Measurements from ENCODE around the gene CDH22. TPM values are rescaled to one million over a fixed set of nuclear protein-coding genes. Genes with fewer than 3 reads are reported as not detected.

CDH22 gene
- total and polyA plus RNA-seq, 12 donors = 0.04 to 11.0 (median 0.64) TPM

GRCh38 chr20:46342451-46343347 lies 34.4 kb upstream of the CDH22 start:
- intact Hi-C loops (cut with DNase I) = loop anchor here in 2 of 10 donors (2.0 to 10.0 kb wide), 2 partner anchors 50 to 328 kb away; no protein-coding TSS in a partner anchor
- ATAC-seq (peak in 2 of 8 donors; percentile 8 to 17), DNase-seq (no peak)

DNA sequence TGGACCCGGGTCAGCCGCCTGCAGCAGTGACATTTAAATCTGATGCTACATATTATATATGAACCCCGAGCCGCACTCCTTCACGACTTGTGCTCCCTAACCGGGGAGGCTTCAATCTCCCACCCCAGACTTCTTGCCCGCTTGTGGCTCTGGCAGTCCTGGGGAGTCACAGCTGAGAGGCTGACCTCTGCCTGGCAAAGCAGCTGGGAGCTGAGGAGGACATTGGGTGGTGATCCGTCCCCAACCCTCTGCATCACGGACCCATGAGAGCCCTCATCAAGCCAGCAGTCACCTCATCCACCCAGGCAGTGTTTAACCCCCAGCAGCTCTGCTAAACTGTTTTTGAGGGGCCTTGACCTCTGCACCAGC lies 33.7 kb upstream of the CDH22 start:
- DNase-seq (no peak), ATAC-seq (no peak)
- WGBS, 2 donors = 53 to 56% methylated on average over 9 of the region's 9 CpGs
- H3K36me3 ChIP-seq = peaks cover 0 to 4% (median 0%) of the 10 kb centered on the region in 9 donors
- TF ChIP-seq CTCF (IDR thresholded peaks at IDR 0.05) = no peak
- H3K27me3 ChIP-seq = peaks cover 0 to 69% (median 61%) of the 10 kb centered on the region in 7 donors
- intact Hi-C loops (cut with DNase I) = loop anchor here in 2 of 10 donors (2.0 to 10.0 kb wide), 2 partner anchors 49 to 327 kb away; no protein-coding TSS in a partner anchor
- H3K4me1 ChIP-seq = peaks cover 0 to 15% (median 12%) of the 10 kb centered on the region in 9 donors
- H3K4me3 ChIP-seq = no peak overlapping the region
- no peak overlapping the region for H3K27ac ChIP-seq
- no peaks in the 10 kb centered on the region for H3K9me3 ChIP-seq

More at GRCh38 chr20:46342451-46343347, 34.4 kb upstream of the CDH22 start:
- H3K27ac ChIP-seq = no peak overlapping the region
- 33 to 37% methylated on average over 17 of the region's 17 CpGs for WGBS, 2 donors
- peaks cover 0 to 16% (median 12%) of the 10 kb centered on the region in 9 donors for H3K4me1 ChIP-seq
- H3K4me3 ChIP-seq = peak overlapping the region in 3 of 10 donors; percentile 3 to 19 (median 8)
- peaks cover 0 to 62% (median 60%) of the 10 kb centered on the region in 7 donors for H3K27me3 ChIP-seq
- peaks cover 0 to 8% (median 0%) of the 10 kb centered on the region in 9 donors for H3K36me3 ChIP-seq
- H3K9me3 ChIP-seq = no peaks in the 10 kb centered on the region
- no peak for TF ChIP-seq CTCF (IDR thresholded peaks at IDR 0.05)

GRCh38 chr20:46341074-46342009 lies 33.0 kb upstream of the CDH22 start:
- H3K27me3 ChIP-seq = peaks cover 0 to 75% (median 64%) of the 10 kb centered on the region in 7 donors
- no peak for TF ChIP-seq CTCF (IDR thresholded peaks at IDR 0.05)
- no peaks in the 10 kb centered on the region for H3K9me3 ChIP-seq
- H3K4me1 ChIP-seq = peaks cover 0 to 15% (median 12%) of the 10 kb centered on the region in 9 donors
- DNase-seq (no peak), ATAC-seq (no peak)
- intact Hi-C loops (cut with DNase I) = loop anchor here in 2 of 10 donors (2.0 to 10.0 kb wide), 2 partner anchors 49 to 327 kb away; no protein-coding TSS in a partner anchor
- 63 to 65% methylated on average over 24 of the region's 24 CpGs for WGBS, 2 donors
- H3K4me3 ChIP-seq = no peak overlapping the region
- no peaks in the 10 kb centered on the region for H3K36me3 ChIP-seq
- H3K27ac ChIP-seq = no peak overlapping the region

- Histone ChIP-seq H3K27ac (no peak overlapping the region), H3K4me1 (peaks cover 0 to 15% (median 12%) of the 10 kb centered on the region in 9 donors), H3K27me3 (peaks cover 0 to 98% (median 87%) of the 10 kb centered on the region in 7 donors), H3K9me3 (no peaks in the 10 kb centered on the region), H3K36me3 (no peaks in the 10 kb centered on the region), H3K4me3 (no peak overlapping the region)
- WGBS, 2 donors = 81 to 83% methylated on average over 7 of the region's 7 CpGs
- intact Hi-C loops (cut with DNase I) = no loop called here
- no peak for DNase-seq
- no peak for ATAC-seq
- TF ChIP-seq CTCF (IDR thresholded peaks at IDR 0.05) = no peak
Measured at GRCh38 chr20:46339037-46339436, 30.7 kb upstream of the CDH22 start.

Data from heart right ventricle (tissue), 16 donors.